Adipocyte (in vitro differentiated cells): ENCODE data around the gene SMG6.

Experiments
- DNase-seq: peaks from one replicate; pipeline ENCODE4 v3.0.0-alpha.2; 2015; ENCODE audit warnings: low read depth
- H3K27me3 ChIP-seq: replicated peaks from 2 replicates; pipeline ENCODE4 v1.7.0; 2013; ENCODE audit warnings: mild to moderate bottlenecking, low read length, moderate library complexity; ENCODE audit not compliant: control insufficient read depth, insufficient read depth
- H3K36me3 ChIP-seq: 2 replicates; pipeline ENCODE4 v1.7.0; 2013; ENCODE audit warnings: low read length, mild to moderate bottlenecking, moderate library complexity; ENCODE audit not compliant: control insufficient read depth, insufficient read depth, severe bottlenecking
- H3K4me1 ChIP-seq: 2 replicates; pipeline ENCODE4 v1.7.0; 2013; ENCODE audit warnings: mild to moderate bottlenecking, low read length, moderate library complexity; ENCODE audit not compliant: control insufficient read depth, insufficient read depth
- H3K4me3 ChIP-seq: 2 replicates; pipeline ENCODE4 v1.7.0; 2013; ENCODE audit warnings: mild to moderate bottlenecking, low read length, moderate library complexity
- H3K9ac ChIP-seq: 2 replicates; pipeline ENCODE4 v1.7.0; 2013; ENCODE audit warnings: mild to moderate bottlenecking, low read length, moderate library complexity
- H3K9me3 ChIP-seq: 2 replicates; pipeline ENCODE4 v1.7.0; 2013; ENCODE audit warnings: mild to moderate bottlenecking, low read length, moderate library complexity; ENCODE audit not compliant: control insufficient read depth

SMG6 gene

GRCh38 chr17:2058586-2059546, 244.7 kb downstream of the SMG6 start:
- Histone ChIP-seq H3K9me3 (no peaks in the 10 kb centered on the region), H3K36me3 (no peaks in the 10 kb centered on the region), H3K9ac (peak overlapping the region; percentile 91), H3K4me3 (peak overlapping the region; percentile 67), H3K4me1 (peaks cover 45% of the 10 kb centered on the region), H3K27me3 (no peaks in the 10 kb centered on the region)
- DNase-seq, result no peak

- Histone ChIP-seq H3K36me3 (no peaks in the 10 kb centered on the region), H3K9me3 (no peaks in the 10 kb centered on the region), H3K27me3 (no peaks in the 10 kb centered on the region), H3K4me1 (peaks cover 36% of the 10 kb centered on the region), H3K9ac (peak overlapping the region; percentile 91), H3K4me3 (peak overlapping the region; percentile 67)
- DNase-seq, result no peak
These were observed 245.6 kb downstream of the SMG6 start for GRCh38 chr17:2057760-2058585.

GRCh38 chr17:2057175-2057759, 246.3 kb downstream of the SMG6 start:
- no peaks in the 10 kb centered on the region for H3K9me3 ChIP-seq
- no peak for DNase-seq
- H3K9ac ChIP-seq, result peak overlapping the region; percentile 91
- H3K36me3 ChIP-seq, result no peaks in the 10 kb centered on the region
- peak overlapping the region; percentile 67 for H3K4me3 ChIP-seq
- peaks cover 29% of the 10 kb centered on the region for H3K4me1 ChIP-seq
- H3K27me3 ChIP-seq, result no peaks in the 10 kb centered on the region

GRCh38 chr17:2056206-2057174, 247.1 kb downstream of the SMG6 start:
- Histone ChIP-seq H3K4me1 (peaks cover 21% of the 10 kb centered on the region), H3K36me3 (no peaks in the 10 kb centered on the region), H3K9ac (peak overlapping the region; percentile 91), H3K9me3 (no peaks in the 10 kb centered on the region), H3K27me3 (no peaks in the 10 kb centered on the region), H3K4me3 (peak overlapping the region; percentile 80)
- DNase-seq, result peak; percentile 59

- H3K9me3 ChIP-seq, result no peaks in the 10 kb centered on the region
- peak overlapping the region; percentile 91 for H3K9ac ChIP-seq
- no peaks in the 10 kb centered on the region for H3K27me3 ChIP-seq
- peaks cover 12% of the 10 kb centered on the region for H3K4me1 ChIP-seq
- peak overlapping the region; percentile 80 for H3K4me3 ChIP-seq
- H3K36me3 ChIP-seq, result no peaks in the 10 kb centered on the region
- peak; percentile 65 for DNase-seq
These were observed 248.0 kb downstream of the SMG6 start for GRCh38 chr17:2055292-2056205.

- peak within 1 kb of the TSS; percentile 80 for H3K4me3 ChIP-seq
- H3K27me3 ChIP-seq, result no peaks in the 10 kb centered on the region
- no peaks in the 10 kb centered on the region for H3K36me3 ChIP-seq
- peaks cover 4% of the 10 kb centered on the region for H3K4me1 ChIP-seq
- H3K9ac ChIP-seq, result peak within 1 kb of the TSS; percentile 91
- peak; percentile 94 for DNase-seq
- no peaks in the 10 kb centered on the region for H3K9me3 ChIP-seq
These were observed 248.9 kb downstream of the SMG6 start, which contains the start of gene HIC1 for GRCh38 chr17:2054512-2055291. HIC1 (plus strand) TSS chr17:2055103; CDS start chr17:2056691, 1,588 bp downstream.

- Histone ChIP-seq H3K9ac (no peak overlapping the region), H3K36me3 (no peaks in the 10 kb centered on the region), H3K4me3 (peak overlapping the region; percentile 50), H3K4me1 (peaks cover 2% of the 10 kb centered on the region), H3K27me3 (no peaks in the 10 kb centered on the region), H3K9me3 (no peaks in the 10 kb centered on the region)
- no peak for DNase-seq
These were observed 249.4 kb downstream of the SMG6 start for GRCh38 chr17:2054262-2054511.

- Histone ChIP-seq H3K9me3 (no peaks in the 10 kb centered on the region), H3K4me1 (peaks cover 7% of the 10 kb centered on the region), H3K4me3 (peak overlapping the region; percentile 50), H3K27me3 (no peaks in the 10 kb centered on the region), H3K36me3 (no peaks in the 10 kb centered on the region), H3K9ac (no peak overlapping the region)
- peak; percentile 88 for DNase-seq
These were observed 250.0 kb downstream of the SMG6 start for GRCh38 chr17:2053380-2054261.
